B cell (primary cell): ENCODE results near the gene ADAP2.

Experiments
- EZH2 ChIP-seq: IDR thresholded peaks from 2 replicates; pipeline ENCODE4 v1.6.1; 2012; ENCODE audit warnings: borderline replicate concordance, low read depth, mild to moderate bottlenecking, moderate library complexity, low read length; ENCODE audit not compliant: insufficient read depth, poor library complexity, severe bottlenecking
- TF ChIP-seq, protein P1 (sequence below): fragments of 200-600 bp; IDR thresholded peaks from one replicate; pipeline ENCODE4 v1.8.0; 2022; ENCODE audit warnings: antibody characterized with exemption, mild to moderate bottlenecking

DNA sequence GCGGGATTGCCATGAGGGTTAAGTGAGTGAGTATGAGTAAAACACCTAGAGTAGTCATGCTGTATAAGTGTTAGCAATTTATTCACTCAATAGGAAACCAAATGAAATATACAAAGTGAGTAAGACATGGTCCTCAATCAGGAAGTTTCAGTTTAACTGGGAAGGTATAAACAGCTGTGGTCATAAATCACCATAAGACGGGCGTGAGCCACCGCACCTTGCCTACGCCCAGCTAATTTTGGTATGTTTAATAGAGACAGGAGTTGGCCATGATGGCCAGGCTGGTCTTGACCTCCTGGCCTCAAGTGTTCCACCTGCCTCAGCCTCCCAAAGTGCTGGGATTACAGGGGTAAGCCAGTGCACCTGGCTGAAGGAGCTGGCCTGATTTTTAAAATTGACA is 76.1 kb downstream of the ADAP2 start:
- TF ChIP-seq, protein P1, sequence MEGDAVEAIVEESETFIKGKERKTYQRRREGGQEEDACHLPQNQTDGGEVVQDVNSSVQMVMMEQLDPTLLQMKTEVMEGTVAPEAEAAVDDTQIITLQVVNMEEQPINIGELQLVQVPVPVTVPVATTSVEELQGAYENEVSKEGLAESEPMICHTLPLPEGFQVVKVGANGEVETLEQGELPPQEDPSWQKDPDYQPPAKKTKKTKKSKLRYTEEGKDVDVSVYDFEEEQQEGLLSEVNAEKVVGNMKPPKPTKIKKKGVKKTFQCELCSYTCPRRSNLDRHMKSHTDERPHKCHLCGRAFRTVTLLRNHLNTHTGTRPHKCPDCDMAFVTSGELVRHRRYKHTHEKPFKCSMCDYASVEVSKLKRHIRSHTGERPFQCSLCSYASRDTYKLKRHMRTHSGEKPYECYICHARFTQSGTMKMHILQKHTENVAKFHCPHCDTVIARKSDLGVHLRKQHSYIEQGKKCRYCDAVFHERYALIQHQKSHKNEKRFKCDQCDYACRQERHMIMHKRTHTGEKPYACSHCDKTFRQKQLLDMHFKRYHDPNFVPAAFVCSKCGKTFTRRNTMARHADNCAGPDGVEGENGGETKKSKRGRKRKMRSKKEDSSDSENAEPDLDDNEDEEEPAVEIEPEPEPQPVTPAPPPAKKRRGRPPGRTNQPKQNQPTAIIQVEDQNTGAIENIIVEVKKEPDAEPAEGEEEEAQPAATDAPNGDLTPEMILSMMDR: no peak
- TF ChIP-seq EZH2: no peak
